ENCODE measurements around the gene ZNF543. TPM values are rescaled to one million over a fixed set of nuclear protein-coding genes. Genes with fewer than 3 reads are reported as not detected.

The ZNF543 gene
- total and polyA plus RNA-seq, 2 of the 13 experiments (the other 11 are each of a cell fraction or from before 2014, with no cell fraction given), result 2.1 to 8.9 TPM

DNA sequence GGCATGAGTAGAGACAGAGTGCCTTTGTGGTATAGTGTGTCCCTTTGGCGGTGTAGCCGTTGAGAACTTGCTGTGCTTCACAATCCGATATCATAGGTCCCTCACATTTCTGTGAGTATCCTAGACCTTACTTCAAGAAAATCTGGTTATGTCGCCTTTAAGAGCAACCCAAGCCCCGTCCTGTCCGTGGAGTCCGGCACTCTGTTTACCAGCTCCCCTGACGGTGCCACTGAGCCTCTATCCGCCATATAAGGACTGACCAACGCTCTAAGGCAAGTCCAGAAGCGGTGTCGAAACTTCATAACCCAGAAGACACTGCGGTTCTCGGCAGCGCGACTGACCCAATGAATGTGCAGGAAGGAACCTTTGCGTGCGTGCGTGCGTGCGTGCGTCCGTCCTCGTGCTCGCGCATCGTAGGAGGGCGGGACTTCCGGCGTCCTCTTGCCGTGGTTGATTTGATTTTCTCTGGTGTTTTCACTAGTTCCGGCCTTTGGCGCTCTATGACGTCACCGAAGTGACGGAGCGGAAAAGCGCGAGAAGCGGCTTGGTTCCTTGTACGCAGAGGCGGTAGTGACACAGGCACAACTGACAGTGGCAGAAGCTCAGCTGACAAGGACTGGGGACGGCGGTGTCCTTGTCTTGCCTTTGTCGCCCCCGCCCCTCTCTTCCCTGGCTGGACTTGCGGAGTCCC, 42.9 kb downstream of the ZNF543 start, which contains the start of the genes TRAPPC2B and ZNF547 (continued):
- TF ChIP-seq GLI4 (CRISPR knock-in tag; IDR thresholded peaks at IDR 0.05; ENCODE audit: borderline replicate concordance) (no peak), NCOA2 (CRISPR knock-in tag; IDR thresholded peaks at IDR 0.05) (peak; percentile 27; the same call in 1 of the 2 replicates), FOSL1 (CRISPR knock-in tag; IDR thresholded peaks at IDR 0.05; ENCODE audit: borderline replicate concordance) (no peak), JUND (CRISPR knock-in tag; IDR thresholded peaks at IDR 0.05) (0 out of 2 replicates have a peak, but pooled peaks have one; percentile 34), ZKSCAN8 (CRISPR knock-in tag; IDR thresholded peaks at IDR 0.05; ENCODE audit: borderline replicate concordance) (no peak), ZNF883 (CRISPR knock-in tag; IDR thresholded peaks at IDR 0.05; ENCODE audit: not compliant biosample characterization) (peak; percentile 25), MTA3 (CRISPR knock-in tag; IDR thresholded peaks at IDR 0.05) (no peak), FOXK1 (CRISPR knock-in tag; IDR thresholded peaks at IDR 0.05; ENCODE audit: borderline replicate concordance, low read depth) (peak; percentile 92), ZNF256 (CRISPR knock-in tag; conservative IDR thresholded peaks at IDR 0.05) (no peak), SP5 (CRISPR knock-in tag; IDR thresholded peaks at IDR 0.05; ENCODE audit: borderline replicate concordance, low read depth) (0 out of 2 replicates have a peak, but pooled peaks have one; percentile 11), ZBTB7A (CRISPR knock-in tag; IDR thresholded peaks at IDR 0.05) (no peak), ZNF720 (CRISPR knock-in tag; IDR thresholded peaks at IDR 0.05) (no peak), ZNF234 (CRISPR knock-in tag; conservative IDR thresholded peaks at IDR 0.05) (no peak), ZBTB21 (CRISPR knock-in tag; IDR thresholded peaks at IDR 0.05) (peak; percentile 100), IRX3 (CRISPR knock-in tag; IDR thresholded peaks at IDR 0.05; ENCODE audit: borderline replicate concordance, low read depth) (no peak), ZNF124 (CRISPR knock-in tag; IDR thresholded peaks at IDR 0.05) (0 out of 2 replicates have a peak, but pooled peaks have one; percentile 50)
- TF ChIP-seq, protein P1, sequence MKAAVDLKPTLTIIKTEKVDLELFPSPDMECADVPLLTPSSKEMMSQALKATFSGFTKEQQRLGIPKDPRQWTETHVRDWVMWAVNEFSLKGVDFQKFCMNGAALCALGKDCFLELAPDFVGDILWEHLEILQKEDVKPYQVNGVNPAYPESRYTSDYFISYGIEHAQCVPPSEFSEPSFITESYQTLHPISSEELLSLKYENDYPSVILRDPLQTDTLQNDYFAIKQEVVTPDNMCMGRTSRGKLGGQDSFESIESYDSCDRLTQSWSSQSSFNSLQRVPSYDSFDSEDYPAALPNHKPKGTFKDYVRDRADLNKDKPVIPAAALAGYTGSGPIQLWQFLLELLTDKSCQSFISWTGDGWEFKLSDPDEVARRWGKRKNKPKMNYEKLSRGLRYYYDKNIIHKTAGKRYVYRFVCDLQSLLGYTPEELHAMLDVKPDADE (CRISPR knock-in tag; IDR thresholded peaks at IDR 0.05), result no peak
- TF ChIP-seq, protein P2, sequence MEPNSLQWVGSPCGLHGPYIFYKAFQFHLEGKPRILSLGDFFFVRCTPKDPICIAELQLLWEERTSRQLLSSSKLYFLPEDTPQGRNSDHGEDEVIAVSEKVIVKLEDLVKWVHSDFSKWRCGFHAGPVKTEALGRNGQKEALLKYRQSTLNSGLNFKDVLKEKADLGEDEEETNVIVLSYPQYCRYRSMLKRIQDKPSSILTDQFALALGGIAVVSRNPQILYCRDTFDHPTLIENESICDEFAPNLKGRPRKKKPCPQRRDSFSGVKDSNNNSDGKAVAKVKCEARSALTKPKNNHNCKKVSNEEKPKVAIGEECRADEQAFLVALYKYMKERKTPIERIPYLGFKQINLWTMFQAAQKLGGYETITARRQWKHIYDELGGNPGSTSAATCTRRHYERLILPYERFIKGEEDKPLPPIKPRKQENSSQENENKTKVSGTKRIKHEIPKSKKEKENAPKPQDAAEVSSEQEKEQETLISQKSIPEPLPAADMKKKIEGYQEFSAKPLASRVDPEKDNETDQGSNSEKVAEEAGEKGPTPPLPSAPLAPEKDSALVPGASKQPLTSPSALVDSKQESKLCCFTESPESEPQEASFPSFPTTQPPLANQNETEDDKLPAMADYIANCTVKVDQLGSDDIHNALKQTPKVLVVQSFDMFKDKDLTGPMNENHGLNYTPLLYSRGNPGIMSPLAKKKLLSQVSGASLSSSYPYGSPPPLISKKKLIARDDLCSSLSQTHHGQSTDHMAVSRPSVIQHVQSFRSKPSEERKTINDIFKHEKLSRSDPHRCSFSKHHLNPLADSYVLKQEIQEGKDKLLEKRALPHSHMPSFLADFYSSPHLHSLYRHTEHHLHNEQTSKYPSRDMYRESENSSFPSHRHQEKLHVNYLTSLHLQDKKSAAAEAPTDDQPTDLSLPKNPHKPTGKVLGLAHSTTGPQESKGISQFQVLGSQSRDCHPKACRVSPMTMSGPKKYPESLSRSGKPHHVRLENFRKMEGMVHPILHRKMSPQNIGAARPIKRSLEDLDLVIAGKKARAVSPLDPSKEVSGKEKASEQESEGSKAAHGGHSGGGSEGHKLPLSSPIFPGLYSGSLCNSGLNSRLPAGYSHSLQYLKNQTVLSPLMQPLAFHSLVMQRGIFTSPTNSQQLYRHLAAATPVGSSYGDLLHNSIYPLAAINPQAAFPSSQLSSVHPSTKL (CRISPR knock-in tag; IDR thresholded peaks at IDR 0.05), result no peak; the same call in 1 of the 2 replicates
- TF ChIP-seq, protein P3, sequence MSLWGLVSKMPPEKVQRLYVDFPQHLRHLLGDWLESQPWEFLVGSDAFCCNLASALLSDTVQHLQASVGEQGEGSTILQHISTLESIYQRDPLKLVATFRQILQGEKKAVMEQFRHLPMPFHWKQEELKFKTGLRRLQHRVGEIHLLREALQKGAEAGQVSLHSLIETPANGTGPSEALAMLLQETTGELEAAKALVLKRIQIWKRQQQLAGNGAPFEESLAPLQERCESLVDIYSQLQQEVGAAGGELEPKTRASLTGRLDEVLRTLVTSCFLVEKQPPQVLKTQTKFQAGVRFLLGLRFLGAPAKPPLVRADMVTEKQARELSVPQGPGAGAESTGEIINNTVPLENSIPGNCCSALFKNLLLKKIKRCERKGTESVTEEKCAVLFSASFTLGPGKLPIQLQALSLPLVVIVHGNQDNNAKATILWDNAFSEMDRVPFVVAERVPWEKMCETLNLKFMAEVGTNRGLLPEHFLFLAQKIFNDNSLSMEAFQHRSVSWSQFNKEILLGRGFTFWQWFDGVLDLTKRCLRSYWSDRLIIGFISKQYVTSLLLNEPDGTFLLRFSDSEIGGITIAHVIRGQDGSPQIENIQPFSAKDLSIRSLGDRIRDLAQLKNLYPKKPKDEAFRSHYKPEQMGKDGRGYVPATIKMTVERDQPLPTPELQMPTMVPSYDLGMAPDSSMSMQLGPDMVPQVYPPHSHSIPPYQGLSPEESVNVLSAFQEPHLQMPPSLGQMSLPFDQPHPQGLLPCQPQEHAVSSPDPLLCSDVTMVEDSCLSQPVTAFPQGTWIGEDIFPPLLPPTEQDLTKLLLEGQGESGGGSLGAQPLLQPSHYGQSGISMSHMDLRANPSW (CRISPR knock-in tag; IDR thresholded peaks at IDR 0.05; ENCODE audit: borderline replicate concordance), result peak; percentile 65; the same call in 1 of the 2 replicates
- TF ChIP-seq, protein P4, sequence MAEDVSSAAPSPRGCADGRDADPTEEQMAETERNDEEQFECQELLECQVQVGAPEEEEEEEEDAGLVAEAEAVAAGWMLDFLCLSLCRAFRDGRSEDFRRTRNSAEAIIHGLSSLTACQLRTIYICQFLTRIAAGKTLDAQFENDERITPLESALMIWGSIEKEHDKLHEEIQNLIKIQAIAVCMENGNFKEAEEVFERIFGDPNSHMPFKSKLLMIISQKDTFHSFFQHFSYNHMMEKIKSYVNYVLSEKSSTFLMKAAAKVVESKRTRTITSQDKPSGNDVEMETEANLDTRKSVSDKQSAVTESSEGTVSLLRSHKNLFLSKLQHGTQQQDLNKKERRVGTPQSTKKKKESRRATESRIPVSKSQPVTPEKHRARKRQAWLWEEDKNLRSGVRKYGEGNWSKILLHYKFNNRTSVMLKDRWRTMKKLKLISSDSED (CRISPR knock-in tag; IDR thresholded peaks at IDR 0.05), result no peak
- TF ChIP-seq, protein P5, sequence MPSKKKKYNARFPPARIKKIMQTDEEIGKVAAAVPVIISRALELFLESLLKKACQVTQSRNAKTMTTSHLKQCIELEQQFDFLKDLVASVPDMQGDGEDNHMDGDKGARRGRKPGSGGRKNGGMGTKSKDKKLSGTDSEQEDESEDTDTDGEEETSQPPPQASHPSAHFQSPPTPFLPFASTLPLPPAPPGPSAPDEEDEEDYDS (CRISPR knock-in tag; IDR thresholded peaks at IDR 0.05), result peak; percentile 75
